ENCODE data around the gene TOR1B.
A peak's percentile ranks its signal among the peaks of the same experiment; 100 is the strongest.

Gene TOR1B

DNA sequence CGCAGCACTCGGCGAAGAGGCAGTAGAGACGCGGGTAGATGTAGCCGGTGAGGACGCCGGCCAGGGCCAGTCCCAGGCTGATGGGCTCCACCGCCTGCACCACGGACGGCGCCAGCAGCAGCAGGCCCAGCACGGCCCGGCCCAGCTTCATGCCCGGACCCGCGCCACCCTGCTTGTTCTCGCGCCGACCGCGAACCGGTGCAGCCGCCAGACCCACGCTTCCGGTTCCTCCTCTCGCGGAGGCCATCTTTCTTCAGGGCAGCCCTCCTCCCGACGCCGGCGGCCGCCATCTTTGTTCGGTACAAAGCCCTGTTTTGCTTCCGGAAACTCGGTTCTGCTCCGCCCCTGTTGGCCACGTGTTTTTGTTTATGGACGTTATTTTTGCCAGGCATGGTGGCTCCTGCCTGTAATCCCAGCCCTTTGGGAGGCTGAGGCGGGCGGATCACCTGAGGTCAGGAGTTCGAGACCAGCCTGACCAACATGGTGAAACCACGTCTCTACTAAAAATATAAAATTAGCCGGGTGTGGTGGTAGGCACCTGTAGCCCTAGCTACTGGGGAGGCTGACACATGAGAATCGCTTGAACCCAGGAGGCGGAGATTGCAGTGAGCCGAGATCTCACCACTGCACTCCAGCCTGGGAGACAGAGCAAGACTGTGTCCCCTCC is 21.1 kb downstream of the TOR1B start, which contains the start of gene TOR1A:
Gene TOR1A, minus strand, starts transcription at position 202 of the 667 bp plus-strand sequence. Its CDS starts 51 bp downstream, at position 151.
- Histone ChIP-seq H3K27ac (replicated peaks; ENCODE audit: low read length) (peak within 1 kb of the TSS; percentile 54), H2AK5ac (ENCODE audit: low read depth, low read length) (no peak within 1 kb of the TSS), H3K4me3 (ENCODE audit: low read length in 2 of 2) (peak within 1 kb of the TSS; percentile 97 to 100), H3K4me1 (ENCODE audit: control insufficient read depth in 2 of 2, insufficient read depth in 1 of 2, low read depth in 1 of 2, low read length in 2 of 2) (peaks cover 0 to 5% of the 10 kb centered on the region in 2 donors), H2BK5ac (ENCODE audit: low read length) (peak within 1 kb of the TSS; percentile 97), H2BK12ac (ENCODE audit: low read length) (no peak within 1 kb of the TSS), H3K9me3 (replicated peaks in 1 of 2; ENCODE audit: control insufficient read depth in 2 of 2, insufficient read depth in 1 of 2, low read depth in 1 of 2, low read length in 2 of 2) (no peaks in the 10 kb centered on the region), H3K79me1 (ENCODE audit: low read depth, low read length) (peaks cover 3% of the 10 kb centered on the region), H2AFZ (ENCODE audit: low read length) (peak within 1 kb of the TSS; percentile 97), H2BK15ac (ENCODE audit: low read length) (peak within 1 kb of the TSS; percentile 51), H2BK120ac (ENCODE audit: low read depth, low read length) (no peak within 1 kb of the TSS), H4K8ac (ENCODE audit: low read depth, low read length) (peak within 1 kb of the TSS; percentile 98), H3K4me2 (ENCODE audit: insufficient read depth, low read length, poor library complexity, severe bottlenecking) (peak within 1 kb of the TSS; percentile 89), H3K27me3 (ENCODE audit: control insufficient read depth in 3 of 3, insufficient read depth in 3 of 3, low read depth in 1 of 3, low read length in 3 of 3) (no peaks in the 10 kb centered on the region), H4K91ac (ENCODE audit: low read depth, low read length, poor library complexity) (no peak within 1 kb of the TSS), H3K23ac (ENCODE audit: low read depth, low read length, poor library complexity) (peak within 1 kb of the TSS; percentile 95), H3K14ac (ENCODE audit: low read length) (peak within 1 kb of the TSS; percentile 75), H3K4ac (ENCODE audit: low read length) (peak within 1 kb of the TSS; percentile 23), H3K36me3 (replicated peaks in 1 of 2; ENCODE audit: control insufficient read depth in 2 of 2, insufficient read depth in 2 of 2, low read length in 2 of 2) (peaks cover 20 to 53% of the 10 kb centered on the region in 2 donors), H3K9ac (ENCODE audit: low read depth, low read length, poor library complexity) (peak within 1 kb of the TSS; percentile 100), H3K18ac (ENCODE audit: low read length) (peak within 1 kb of the TSS; percentile 100)
- peak; percentile 89 for DNase-seq (ENCODE audit: low spot score)
- no CpG with 5 or more reads among the region's 47 CpGs for WGBS, 2 donors (ENCODE audit: extremely low coverage in 2 of 2, insufficient read length in 2 of 2, insufficient replicate concordance in 1 of 2)

DNA sequence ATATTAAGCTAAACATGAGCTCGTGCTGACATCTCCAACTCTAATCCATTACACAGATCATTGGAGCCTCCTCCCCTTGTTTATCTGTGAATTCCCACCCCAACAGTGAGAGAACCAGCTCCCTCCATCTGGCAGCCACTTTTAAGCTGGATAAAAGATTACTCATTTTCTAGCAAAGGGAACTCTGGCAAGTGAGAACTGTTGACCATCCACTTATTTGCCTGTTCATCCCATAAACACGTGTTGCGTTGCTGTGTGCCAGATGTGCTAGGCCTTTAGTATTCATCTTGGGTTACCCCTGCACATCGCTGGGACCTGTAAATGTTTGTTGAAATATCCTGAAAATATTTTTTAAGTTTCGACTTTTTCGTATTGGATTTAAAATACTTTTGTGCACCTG is 23.4 kb downstream of the TOR1B start:
- Histone ChIP-seq H3K18ac (ENCODE audit: low read length) (no peak overlapping the region), H2BK120ac (ENCODE audit: low read depth, low read length) (no peak overlapping the region), H2BK5ac (ENCODE audit: low read length) (no peak overlapping the region), H3K23ac (ENCODE audit: low read depth, low read length, poor library complexity) (no peak overlapping the region), H3K9me3 (replicated peaks in 1 of 2; ENCODE audit: control insufficient read depth in 2 of 2, insufficient read depth in 1 of 2, low read depth in 1 of 2, low read length in 2 of 2) (no peaks in the 10 kb centered on the region), H2AFZ (ENCODE audit: low read length) (no peak overlapping the region), H3K4me1 (ENCODE audit: control insufficient read depth in 2 of 2, insufficient read depth in 1 of 2, low read depth in 1 of 2, low read length in 2 of 2) (peaks cover 0 to 5% of the 10 kb centered on the region in 2 donors), H3K36me3 (replicated peaks in 1 of 2; ENCODE audit: control insufficient read depth in 2 of 2, insufficient read depth in 2 of 2, low read length in 2 of 2) (peaks cover 19 to 62% of the 10 kb centered on the region in 2 donors), H4K8ac (ENCODE audit: low read depth, low read length) (no peak overlapping the region), H3K79me1 (ENCODE audit: low read depth, low read length) (peaks cover 3% of the 10 kb centered on the region), H3K4me3 (ENCODE audit: low read length in 2 of 2) (no peak overlapping the region), H3K9ac (ENCODE audit: low read depth, low read length, poor library complexity) (no peak overlapping the region), H3K4ac (ENCODE audit: low read length) (no peak overlapping the region), H2BK15ac (ENCODE audit: low read length) (no peak overlapping the region), H2AK5ac (ENCODE audit: low read depth, low read length) (no peak overlapping the region), H3K27ac (replicated peaks; ENCODE audit: low read length) (no peak overlapping the region), H3K4me2 (ENCODE audit: insufficient read depth, low read length, poor library complexity, severe bottlenecking) (no peak overlapping the region), H4K91ac (ENCODE audit: low read depth, low read length, poor library complexity) (no peak overlapping the region), H2BK12ac (ENCODE audit: low read length) (no peak overlapping the region), H3K14ac (ENCODE audit: low read length) (no peak overlapping the region), H3K27me3 (ENCODE audit: control insufficient read depth in 3 of 3, insufficient read depth in 3 of 3, low read depth in 1 of 3, low read length in 3 of 3) (no peaks in the 10 kb centered on the region)
- no CpG with 5 or more reads among the region's 6 CpGs for WGBS, 2 donors (ENCODE audit: extremely low coverage in 2 of 2, insufficient read length in 2 of 2, insufficient replicate concordance in 1 of 2)
- no peak for DNase-seq (ENCODE audit: low spot score)

DNA sequence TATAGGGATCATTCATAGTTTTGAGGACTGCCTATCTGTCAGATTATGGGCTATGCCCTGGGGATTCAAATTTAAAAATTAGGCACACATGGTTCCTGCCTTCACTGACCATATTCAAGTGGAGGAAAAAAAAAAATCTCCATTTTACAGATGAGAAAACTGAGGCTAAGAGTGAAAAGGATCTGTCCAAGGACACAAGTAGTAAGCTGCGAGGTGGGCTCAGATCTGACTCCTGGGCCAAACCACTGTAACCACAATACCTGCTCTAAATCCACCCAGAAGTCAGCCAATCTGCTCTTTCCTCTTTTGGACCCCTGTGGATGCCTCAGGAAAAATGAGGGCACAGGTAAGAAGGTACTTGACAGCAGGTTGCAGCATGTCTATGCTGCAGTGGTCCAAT is 23.8 kb downstream of the TOR1B start:
- no peaks in the 10 kb centered on the region for H3K27me3 ChIP-seq (ENCODE audit: control insufficient read depth in 3 of 3, insufficient read depth in 3 of 3, low read depth in 1 of 3, low read length in 3 of 3)
- peaks cover 3% of the 10 kb centered on the region for H3K79me1 ChIP-seq (ENCODE audit: low read depth, low read length)
- H3K4me1 ChIP-seq (ENCODE audit: control insufficient read depth in 2 of 2, insufficient read depth in 1 of 2, low read depth in 1 of 2, low read length in 2 of 2), result peaks cover 0 to 5% of the 10 kb centered on the region in 2 donors
- H3K23ac ChIP-seq (ENCODE audit: low read depth, low read length, poor library complexity), result no peak overlapping the region
- H3K36me3 ChIP-seq (replicated peaks in 1 of 2; ENCODE audit: control insufficient read depth in 2 of 2, insufficient read depth in 2 of 2, low read length in 2 of 2), result peaks cover 20 to 62% of the 10 kb centered on the region in 2 donors
- H3K9ac ChIP-seq (ENCODE audit: low read depth, low read length, poor library complexity), result no peak overlapping the region
- no peak overlapping the region for H2BK12ac ChIP-seq (ENCODE audit: low read length)
- no peak overlapping the region for H3K4ac ChIP-seq (ENCODE audit: low read length)
- H3K14ac ChIP-seq (ENCODE audit: low read length), result no peak overlapping the region
- H2AFZ ChIP-seq (ENCODE audit: low read length), result no peak overlapping the region
- H3K9me3 ChIP-seq (replicated peaks in 1 of 2; ENCODE audit: control insufficient read depth in 2 of 2, insufficient read depth in 1 of 2, low read depth in 1 of 2, low read length in 2 of 2), result no peaks in the 10 kb centered on the region
- H3K27ac ChIP-seq (replicated peaks; ENCODE audit: low read length), result no peak overlapping the region
- DNase-seq (ENCODE audit: low spot score), result no peak
- H4K91ac ChIP-seq (ENCODE audit: low read depth, low read length, poor library complexity), result no peak overlapping the region
- no CpG with 5 or more reads among the region's 1 CpG for WGBS, 2 donors (ENCODE audit: extremely low coverage in 2 of 2, insufficient read length in 2 of 2, insufficient replicate concordance in 1 of 2)
- no peak overlapping the region for H4K8ac ChIP-seq (ENCODE audit: low read depth, low read length)
- H2BK15ac ChIP-seq (ENCODE audit: low read length), result no peak overlapping the region
- H3K18ac ChIP-seq (ENCODE audit: low read length), result no peak overlapping the region
- H2BK5ac ChIP-seq (ENCODE audit: low read length), result no peak overlapping the region
- no peak overlapping the region for H2AK5ac ChIP-seq (ENCODE audit: low read depth, low read length)
- H3K4me2 ChIP-seq (ENCODE audit: insufficient read depth, low read length, poor library complexity, severe bottlenecking), result no peak overlapping the region
- H2BK120ac ChIP-seq (ENCODE audit: low read depth, low read length), result no peak overlapping the region
- H3K4me3 ChIP-seq (ENCODE audit: low read length in 2 of 2), result no peak overlapping the region

DNA sequence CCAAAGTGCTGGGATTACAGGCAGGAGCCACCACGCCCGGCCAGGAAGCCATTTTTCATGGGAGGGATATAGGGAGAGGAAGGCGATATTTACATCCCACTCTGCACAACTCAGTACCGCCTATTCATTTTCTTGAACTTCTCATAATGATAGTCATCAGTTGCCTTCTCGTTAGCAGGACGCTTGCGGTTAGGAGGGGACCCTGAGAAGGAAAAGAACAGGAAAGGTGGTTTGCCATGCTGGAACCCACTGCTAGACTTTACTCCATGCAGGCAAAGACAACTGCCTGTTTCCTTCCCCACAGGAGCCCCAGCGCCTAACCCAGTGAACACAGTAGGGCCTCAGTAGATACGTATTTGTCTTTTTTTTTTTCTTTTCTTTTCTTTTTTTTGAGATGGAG is 25.1 kb downstream of the TOR1B start:
- no peak for DNase-seq (ENCODE audit: low spot score)
- H4K91ac ChIP-seq (ENCODE audit: low read depth, low read length, poor library complexity), result no peak overlapping the region
- no peak overlapping the region for H3K4me3 ChIP-seq (ENCODE audit: low read length in 2 of 2)
- H3K9me3 ChIP-seq (replicated peaks in 1 of 2; ENCODE audit: control insufficient read depth in 2 of 2, insufficient read depth in 1 of 2, low read depth in 1 of 2, low read length in 2 of 2), result no peaks in the 10 kb centered on the region
- H3K9ac ChIP-seq (ENCODE audit: low read depth, low read length, poor library complexity), result no peak overlapping the region
- no peak overlapping the region for H3K23ac ChIP-seq (ENCODE audit: low read depth, low read length, poor library complexity)
- H3K14ac ChIP-seq (ENCODE audit: low read length), result no peak overlapping the region
- no peak overlapping the region for H2AFZ ChIP-seq (ENCODE audit: low read length)
- no peak overlapping the region for H3K18ac ChIP-seq (ENCODE audit: low read length)
- H2BK5ac ChIP-seq (ENCODE audit: low read length), result no peak overlapping the region
- no peak overlapping the region for H3K27ac ChIP-seq (replicated peaks; ENCODE audit: low read length)
- no peak overlapping the region for H2AK5ac ChIP-seq (ENCODE audit: low read depth, low read length)
- H2BK120ac ChIP-seq (ENCODE audit: low read depth, low read length), result no peak overlapping the region
- H2BK15ac ChIP-seq (ENCODE audit: low read length), result no peak overlapping the region
- no peak overlapping the region for H3K4ac ChIP-seq (ENCODE audit: low read length)
- no peaks in the 10 kb centered on the region for H3K27me3 ChIP-seq (ENCODE audit: control insufficient read depth in 3 of 3, insufficient read depth in 3 of 3, low read depth in 1 of 3, low read length in 3 of 3)
- H3K36me3 ChIP-seq (replicated peaks in 1 of 2; ENCODE audit: control insufficient read depth in 2 of 2, insufficient read depth in 2 of 2, low read length in 2 of 2), result peaks cover 14 to 61% of the 10 kb centered on the region in 2 donors
- H3K4me2 ChIP-seq (ENCODE audit: insufficient read depth, low read length, poor library complexity, severe bottlenecking), result no peak overlapping the region
- peaks cover 1% of the 10 kb centered on the region for H3K79me1 ChIP-seq (ENCODE audit: low read depth, low read length)
- H2BK12ac ChIP-seq (ENCODE audit: low read length), result no peak overlapping the region
- peaks cover 0 to 1% of the 10 kb centered on the region in 2 donors for H3K4me1 ChIP-seq (ENCODE audit: control insufficient read depth in 2 of 2, insufficient read depth in 1 of 2, low read depth in 1 of 2, low read length in 2 of 2)
- WGBS, 2 donors (ENCODE audit: extremely low coverage in 2 of 2, insufficient read length in 2 of 2, insufficient replicate concordance in 1 of 2), result no CpG with 5 or more reads among the region's 9 CpGs
- no peak overlapping the region for H4K8ac ChIP-seq (ENCODE audit: low read depth, low read length)

Measured in neuronal stem cell (in vitro differentiated cells).